Liver (tissue), 9 donors: ENCODE measurements around the gene MYO7A. TPM values are rescaled to one million over a fixed set of nuclear protein-coding genes. Genes with fewer than 3 reads are reported as not detected.

ENCODE experiments used
- DNase-seq: peaks from one replicate; pipeline ENCODE4 v3.0.0-alpha.2; 2017; ENCODE audit warnings: low spot score
- H3K27ac ChIP-seq, 2 donors: one replicate each; pipeline ENCODE4 v1.7.0; 2013; ENCODE audit warnings: inconsistent platforms in 2 of 2, low read length in 2 of 2, control low read depth in 1 of 2, low read depth in 1 of 2, mild to moderate bottlenecking in 1 of 2
- H3K27me3 ChIP-seq, 4 donors: one replicate each; pipeline versions ENCODE4 v1.6.1 to v1.7.0; 2013; ENCODE audit warnings: low read length in 3 of 4, inconsistent platforms in 1 of 4, mild to moderate bottlenecking in 1 of 4, moderate library complexity in 1 of 4; ENCODE audit not compliant: control insufficient read depth in 4 of 4, insufficient read depth in 4 of 4
- H3K36me3 ChIP-seq, 4 donors: one replicate each; pipeline versions ENCODE4 v1.6.1 to v1.7.0; 2013; ENCODE audit warnings: low read length in 3 of 4, mild to moderate bottlenecking in 3 of 4, low read depth in 1 of 4, moderate library complexity in 1 of 4; ENCODE audit not compliant: control insufficient read depth in 4 of 4, insufficient read depth in 3 of 4
- H3K4me1 ChIP-seq, 4 donors: one replicate each; pipeline versions ENCODE4 v1.6.1 to v1.7.0; 2013; ENCODE audit warnings: low read length in 3 of 4, mild to moderate bottlenecking in 3 of 4, moderate library complexity in 1 of 4; ENCODE audit not compliant: control insufficient read depth in 4 of 4, insufficient read depth in 4 of 4
- H3K4me3 ChIP-seq, 3 donors: one replicate each; pipeline versions ENCODE4 v1.6.1 to v1.7.0; 2013; ENCODE audit warnings: low read length in 3 of 3, control low read depth in 1 of 3, low read depth in 1 of 3, mild to moderate bottlenecking in 1 of 3
- H3K9ac ChIP-seq, 2 donors: one replicate each; pipeline ENCODE4 v1.7.0; 2013; ENCODE audit warnings: low read length in 2 of 2, mild to moderate bottlenecking in 2 of 2, moderate library complexity in 2 of 2, control low read depth in 1 of 2, low read depth in 1 of 2
- H3K9me3 ChIP-seq, 4 donors: one replicate each; pipeline versions ENCODE4 v1.6.1 to v1.7.0; 2013; ENCODE audit warnings: low read length in 3 of 4; ENCODE audit not compliant: control insufficient read depth in 4 of 4
- EGR1 ChIP-seq, 2 donors: IDR thresholded peaks; 2 replicates each; pipeline ENCODE4 v1.6.1; 2016 to 2018; ENCODE audit warnings: antibody characterized with exemption in 2 of 2, low read depth in 2 of 2
- FOXA1 ChIP-seq: IDR thresholded peaks from 2 replicates; pipeline ENCODE4 v1.6.1; 2016; ENCODE audit warnings: antibody characterized with exemption
- FOXA2 ChIP-seq: IDR thresholded peaks from 2 replicates; pipeline ENCODE4 v1.6.1; 2016; ENCODE audit warnings: antibody characterized with exemption
- GABPA ChIP-seq, 2 donors: IDR thresholded peaks in 1 of 2; conservative IDR thresholded peaks in 1 of 2; 2 replicates each; pipeline ENCODE4 v1.6.1; 2016; ENCODE audit warnings: antibody characterized with exemption in 2 of 2, mild to moderate bottlenecking in 1 of 2, moderate library complexity in 1 of 2
- HNF4A ChIP-seq, 2 donors: conservative IDR thresholded peaks; 2 replicates each; pipeline ENCODE4 v1.6.1; 2016; ENCODE audit warnings: antibody characterized with exemption in 2 of 2, mild to moderate bottlenecking in 2 of 2
- HNF4G ChIP-seq: IDR thresholded peaks from 2 replicates; pipeline ENCODE4 v1.6.1; 2016; ENCODE audit warnings: antibody characterized with exemption
- JUND ChIP-seq, 2 donors: IDR thresholded peaks; 2 replicates each; pipeline ENCODE4 v1.6.1; 2016; ENCODE audit warnings: antibody characterized with exemption in 2 of 2
- NR2F2 ChIP-seq: IDR thresholded peaks from 2 replicates; pipeline ENCODE4 v1.6.1; 2016; ENCODE audit warnings: antibody characterized with exemption
- RAD21 ChIP-seq, 2 donors: IDR thresholded peaks; 2 replicates each; pipeline ENCODE4 v1.6.1; 2016; ENCODE audit warnings: antibody characterized with exemption in 2 of 2, mild to moderate bottlenecking in 2 of 2
- RXRA ChIP-seq, 2 donors: IDR thresholded peaks; 2 replicates each; pipeline ENCODE4 v1.6.1; 2017 to 2018; ENCODE audit warnings: antibody characterized with exemption in 2 of 2, mild to moderate bottlenecking in 1 of 2
- SP1 ChIP-seq: IDR thresholded peaks from 2 replicates; pipeline ENCODE4 v1.6.1; 2018; ENCODE audit warnings: antibody characterized with exemption, mild to moderate bottlenecking
- TAF1 ChIP-seq: conservative IDR thresholded peaks from 2 replicates; pipeline ENCODE4 v1.6.1; 2016; ENCODE audit warnings: antibody characterized with exemption, mild to moderate bottlenecking
- YY1 ChIP-seq: IDR thresholded peaks from 2 replicates; pipeline ENCODE4 v1.6.1; 2016; ENCODE audit warnings: antibody characterized with exemption, mild to moderate bottlenecking
- WGBS: extraction: QIAGEN DNeasy Blood & Tissue Kit; methylation state at CpG from one replicate; pipeline ENCODE4 v1.1.7; 2013; 5-methylcytosine and 5-hydroxymethylcytosine counted together
- polyA plus RNA-seq, 2 donors: library from polyadenylated mRNA; stranded (reverse) in 1 of 2; unstranded in 1 of 2; fragments of 200-250 nt in 1 of 2; fragments of >200 nt in 1 of 2; fragmentation: Nextera tagmentation in 1 of 2; extraction: Ambion mirVana in 1 of 2; gene quantifications; one replicate each; pipeline versions ENCODE4 v1.2.1 to v1.2.3, GENCODE V29; 2013 to 2015
- total RNA-seq, 2 donors: library from RNA; depleted of rRNA; stranded (reverse); fragments of >200 nt; gene quantifications; one replicate each; pipeline ENCODE4 v1.2.3, GENCODE V29; 2014
- TF ChIP-seq, protein P1 (sequence below): IDR thresholded peaks from 2 replicates; pipeline ENCODE4 v1.6.1; 2016; ENCODE audit warnings: antibody characterized with exemption
- TF ChIP-seq, protein P2 (sequence below): fragments of 150-350 bp; IDR thresholded peaks from 2 replicates; pipeline ENCODE4 v1.5.1; 2017; ENCODE audit warnings: improper control_type of control experiment, low read depth, low read length; ENCODE audit not compliant: missing input control
- TF ChIP-seq, protein P3 (sequence below): IDR thresholded peaks from 2 replicates; pipeline ENCODE4 v1.6.1; 2016; ENCODE audit warnings: antibody characterized with exemption, mild to moderate bottlenecking
- TF ChIP-seq, protein P4 (sequence below): IDR thresholded peaks from 2 replicates; pipeline ENCODE4 v1.6.1; 2016; ENCODE audit warnings: antibody characterized with exemption
- TF ChIP-seq, protein P5 (sequence below): IDR thresholded peaks from 2 replicates; pipeline ENCODE4 v1.6.1; 2016; ENCODE audit warnings: antibody characterized with exemption
- donor health status: healthy.
- donor health status: healthy.
- donor health status: healthy.
- donor health status: healthy.
- donor health status: healthy.

MYO7A gene
- 10 to 100 TPM in 1 of 2 donors, 1 to 10 TPM in 1; 7.3 to 33.6 TPM for total RNA-seq
- polyA plus RNA-seq: 10 to 100 TPM in 1 of 2 donors, 1 to 10 TPM in 1; 8.3 to 14.3 TPM

DNA sequence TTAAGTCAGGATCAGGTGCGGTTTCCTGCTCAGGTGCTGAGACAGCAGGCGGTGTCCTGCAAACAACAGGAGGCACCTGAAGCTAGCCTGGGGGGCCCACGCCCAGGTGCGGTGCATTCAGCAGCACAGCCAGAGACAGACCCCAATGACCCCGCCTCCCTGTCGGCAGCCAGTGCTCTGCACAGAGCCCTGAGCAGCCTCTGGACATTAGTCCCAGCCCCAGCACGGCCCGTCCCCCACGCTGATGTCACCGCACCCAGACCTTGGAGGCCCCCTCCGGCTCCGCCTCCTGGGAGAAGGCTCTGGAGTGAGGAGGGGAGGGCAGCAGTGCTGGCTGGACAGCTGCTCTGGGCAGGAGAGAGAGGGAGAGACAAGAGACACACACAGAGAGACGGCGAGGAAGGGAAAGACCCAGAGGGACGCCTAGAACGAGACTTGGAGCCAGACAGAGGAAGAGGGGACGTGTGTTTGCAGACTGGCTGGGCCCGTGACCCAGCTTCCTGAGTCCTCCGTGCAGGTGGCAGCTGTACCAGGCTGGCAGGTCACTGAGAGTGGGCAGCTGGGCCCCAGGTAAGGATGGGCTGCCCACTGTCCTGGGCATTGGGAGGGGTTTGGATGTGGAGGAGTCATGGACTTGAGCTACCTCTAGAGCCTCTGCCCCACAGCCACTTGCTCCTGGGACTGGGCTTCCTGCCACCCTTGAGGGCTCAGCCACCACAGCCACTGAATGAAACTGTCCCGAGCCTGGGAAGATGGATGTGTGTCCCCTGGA lies at the start of gene MYO7A:
Gene MYO7A, plus strand, starts transcription at position 327 of the 772 bp plus-strand sequence. CDS start 2,389 bp downstream, outside the sequence.
- H3K27me3 ChIP-seq: no peaks in the 10 kb centered on the region
- DNase-seq: peak; percentile 78
- H3K9ac ChIP-seq: peak within 1 kb of the TSS; percentile 22 to 58
- TF ChIP-seq FOXA1 (peak; percentile 6), FOXA2 (no peak), RAD21 (IDR thresholded peaks at IDR 0.05) (peak; percentile 35 to 65), EGR1 (IDR thresholded peaks at IDR 0.05; ENCODE audit: low read depth in 2 of 2) (no peak), YY1 (peak; percentile 70), NR2F2 (peak; percentile 34), GABPA (IDR thresholded peaks at IDR 0.05 in 1 of 2, conservative IDR thresholded peaks at IDR 0.05 in 1 of 2) (no peak), TAF1 (no peak), JUND (IDR thresholded peaks at IDR 0.05) (peak; percentile 81 to 82), HNF4G (peak; percentile 43), SP1 (peak; percentile 72), RXRA (IDR thresholded peaks at IDR 0.05) (peak; percentile 74 to 78), HNF4A (conservative IDR thresholded peaks at IDR 0.05) (peak; percentile 65 to 70)
- TF ChIP-seq, protein P1, sequence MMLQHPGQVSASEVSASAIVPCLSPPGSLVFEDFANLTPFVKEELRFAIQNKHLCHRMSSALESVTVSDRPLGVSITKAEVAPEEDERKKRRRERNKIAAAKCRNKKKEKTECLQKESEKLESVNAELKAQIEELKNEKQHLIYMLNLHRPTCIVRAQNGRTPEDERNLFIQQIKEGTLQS: peak; percentile 84
- TF ChIP-seq, protein P2, sequence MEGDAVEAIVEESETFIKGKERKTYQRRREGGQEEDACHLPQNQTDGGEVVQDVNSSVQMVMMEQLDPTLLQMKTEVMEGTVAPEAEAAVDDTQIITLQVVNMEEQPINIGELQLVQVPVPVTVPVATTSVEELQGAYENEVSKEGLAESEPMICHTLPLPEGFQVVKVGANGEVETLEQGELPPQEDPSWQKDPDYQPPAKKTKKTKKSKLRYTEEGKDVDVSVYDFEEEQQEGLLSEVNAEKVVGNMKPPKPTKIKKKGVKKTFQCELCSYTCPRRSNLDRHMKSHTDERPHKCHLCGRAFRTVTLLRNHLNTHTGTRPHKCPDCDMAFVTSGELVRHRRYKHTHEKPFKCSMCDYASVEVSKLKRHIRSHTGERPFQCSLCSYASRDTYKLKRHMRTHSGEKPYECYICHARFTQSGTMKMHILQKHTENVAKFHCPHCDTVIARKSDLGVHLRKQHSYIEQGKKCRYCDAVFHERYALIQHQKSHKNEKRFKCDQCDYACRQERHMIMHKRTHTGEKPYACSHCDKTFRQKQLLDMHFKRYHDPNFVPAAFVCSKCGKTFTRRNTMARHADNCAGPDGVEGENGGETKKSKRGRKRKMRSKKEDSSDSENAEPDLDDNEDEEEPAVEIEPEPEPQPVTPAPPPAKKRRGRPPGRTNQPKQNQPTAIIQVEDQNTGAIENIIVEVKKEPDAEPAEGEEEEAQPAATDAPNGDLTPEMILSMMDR: no peak
- TF ChIP-seq, protein P3, sequence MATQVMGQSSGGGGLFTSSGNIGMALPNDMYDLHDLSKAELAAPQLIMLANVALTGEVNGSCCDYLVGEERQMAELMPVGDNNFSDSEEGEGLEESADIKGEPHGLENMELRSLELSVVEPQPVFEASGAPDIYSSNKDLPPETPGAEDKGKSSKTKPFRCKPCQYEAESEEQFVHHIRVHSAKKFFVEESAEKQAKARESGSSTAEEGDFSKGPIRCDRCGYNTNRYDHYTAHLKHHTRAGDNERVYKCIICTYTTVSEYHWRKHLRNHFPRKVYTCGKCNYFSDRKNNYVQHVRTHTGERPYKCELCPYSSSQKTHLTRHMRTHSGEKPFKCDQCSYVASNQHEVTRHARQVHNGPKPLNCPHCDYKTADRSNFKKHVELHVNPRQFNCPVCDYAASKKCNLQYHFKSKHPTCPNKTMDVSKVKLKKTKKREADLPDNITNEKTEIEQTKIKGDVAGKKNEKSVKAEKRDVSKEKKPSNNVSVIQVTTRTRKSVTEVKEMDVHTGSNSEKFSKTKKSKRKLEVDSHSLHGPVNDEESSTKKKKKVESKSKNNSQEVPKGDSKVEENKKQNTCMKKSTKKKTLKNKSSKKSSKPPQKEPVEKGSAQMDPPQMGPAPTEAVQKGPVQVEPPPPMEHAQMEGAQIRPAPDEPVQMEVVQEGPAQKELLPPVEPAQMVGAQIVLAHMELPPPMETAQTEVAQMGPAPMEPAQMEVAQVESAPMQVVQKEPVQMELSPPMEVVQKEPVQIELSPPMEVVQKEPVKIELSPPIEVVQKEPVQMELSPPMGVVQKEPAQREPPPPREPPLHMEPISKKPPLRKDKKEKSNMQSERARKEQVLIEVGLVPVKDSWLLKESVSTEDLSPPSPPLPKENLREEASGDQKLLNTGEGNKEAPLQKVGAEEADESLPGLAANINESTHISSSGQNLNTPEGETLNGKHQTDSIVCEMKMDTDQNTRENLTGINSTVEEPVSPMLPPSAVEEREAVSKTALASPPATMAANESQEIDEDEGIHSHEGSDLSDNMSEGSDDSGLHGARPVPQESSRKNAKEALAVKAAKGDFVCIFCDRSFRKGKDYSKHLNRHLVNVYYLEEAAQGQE: peak; percentile 97
- TF ChIP-seq, protein P4, sequence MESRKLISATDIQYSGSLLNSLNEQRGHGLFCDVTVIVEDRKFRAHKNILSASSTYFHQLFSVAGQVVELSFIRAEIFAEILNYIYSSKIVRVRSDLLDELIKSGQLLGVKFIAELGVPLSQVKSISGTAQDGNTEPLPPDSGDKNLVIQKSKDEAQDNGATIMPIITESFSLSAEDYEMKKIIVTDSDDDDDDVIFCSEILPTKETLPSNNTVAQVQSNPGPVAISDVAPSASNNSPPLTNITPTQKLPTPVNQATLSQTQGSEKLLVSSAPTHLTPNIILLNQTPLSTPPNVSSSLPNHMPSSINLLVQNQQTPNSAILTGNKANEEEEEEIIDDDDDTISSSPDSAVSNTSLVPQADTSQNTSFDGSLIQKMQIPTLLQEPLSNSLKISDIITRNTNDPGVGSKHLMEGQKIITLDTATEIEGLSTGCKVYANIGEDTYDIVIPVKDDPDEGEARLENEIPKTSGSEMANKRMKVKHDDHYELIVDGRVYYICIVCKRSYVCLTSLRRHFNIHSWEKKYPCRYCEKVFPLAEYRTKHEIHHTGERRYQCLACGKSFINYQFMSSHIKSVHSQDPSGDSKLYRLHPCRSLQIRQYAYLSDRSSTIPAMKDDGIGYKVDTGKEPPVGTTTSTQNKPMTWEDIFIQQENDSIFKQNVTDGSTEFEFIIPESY: no peak
- TF ChIP-seq, protein P5, sequence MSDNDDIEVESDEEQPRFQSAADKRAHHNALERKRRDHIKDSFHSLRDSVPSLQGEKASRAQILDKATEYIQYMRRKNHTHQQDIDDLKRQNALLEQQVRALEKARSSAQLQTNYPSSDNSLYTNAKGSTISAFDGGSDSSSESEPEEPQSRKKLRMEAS: no peak
- H3K4me3 ChIP-seq: peak within 1 kb of the TSS; percentile 30 to 61 (median 43)
- peaks cover 16 to 61% (median 54%) of the 10 kb centered on the region in 4 donors for H3K4me1 ChIP-seq
- peak within 1 kb of the TSS; percentile 64 to 68 for H3K27ac ChIP-seq
- H3K36me3 ChIP-seq: peaks cover 0 to 16% (median 10%) of the 10 kb centered on the region in 4 donors
- WGBS: 15% methylated on average over 20 of the region's 20 CpGs
- H3K9me3 ChIP-seq: no peaks in the 10 kb centered on the region
